GM23338 (cell line): ENCODE results near the gene SNX2. TPM values are rescaled to one million over a fixed set of nuclear protein-coding genes. Genes with fewer than 3 reads are reported as not detected.

Experiments
- CTCF ChIP-seq, 2 experiments: fragments of 200-600 bp in 1 of 2; sonication (generic) in 1 of 2; conservative IDR thresholded peaks; 2 replicates each; pipeline versions ENCODE4 v1.5.1 to v1.6.1; 2016 to 2017; ENCODE audit warnings: antibody characterized with exemption in 2 of 2, low read depth in 2 of 2, mild to moderate bottlenecking in 2 of 2, moderate library complexity in 1 of 2
- ETS1 ChIP-seq: IDR thresholded peaks from 2 replicates; pipeline ENCODE4 v1.6.1; 2016; ENCODE audit warnings: antibody characterized with exemption
- REST ChIP-seq: IDR thresholded peaks from one replicate; pipeline ENCODE4 v1.6.1; 2018; ENCODE audit warnings: antibody characterized with exemption; ENCODE audit not compliant: unreplicated experiment
- STAT1 ChIP-seq: IDR thresholded peaks from one replicate; pipeline ENCODE4 v1.6.1; 2016; ENCODE audit warnings: antibody characterized with exemption; ENCODE audit not compliant: unreplicated experiment
- ZNF462 ChIP-seq: fragments of 250-450 bp; sonication (Bioruptor Pico); IDR thresholded peaks from 2 replicates; pipeline ENCODE4 v1.5.0; 2020; ENCODE audit warnings: mild to moderate bottlenecking, moderate library complexity
- polyA plus RNA-seq: library from polyadenylated mRNA; unstranded; fragments of >200 nt; fragmentation: Nextera tagmentation; extraction: Ambion mirVana; gene quantifications from 2 replicates; pipeline ENCODE4 v1.2.1, GENCODE V29; 2016
- total RNA-seq: library from RNA; depleted of rRNA; stranded (reverse); fragments of >200 nt; shearing (Covaris generic); gene quantifications from 2 replicates; pipeline ENCODE4 v1.2.3, GENCODE V29; 2014

SNX2 gene
- total and polyA plus RNA-seq, 2 experiments from 2014 or later, result 50.8 to 67.8 TPM

- TF ChIP-seq ZNF462 (CRISPR knock-in tag) (no peak), REST (no peak), CTCF (conservative IDR thresholded peaks at IDR 0.05; ENCODE audit: low read depth in 2 of 2) (no peak), ETS1 (no peak), STAT1 (no peak)
Measured at GRCh38 chr5:122858451-122858850, 83.6 kb downstream of the SNX2 start (continued).
